Islet of Langerhans (tissue), 1 donor: ENCODE measurements around the gene RANBP3.
"Not testable (repeated sequence)": the region's sequence is repeated elsewhere in the genome, so short reads cannot be mapped to it uniquely, and the experiment has no call there.

Source experiments
- FAIRE-seq: peaks from one replicate; lab custom pipeline; 2011; peaks lifted over from hg19 to GRCh38; lab: Jason Lieb, UNC

Gene RANBP3

DNA sequence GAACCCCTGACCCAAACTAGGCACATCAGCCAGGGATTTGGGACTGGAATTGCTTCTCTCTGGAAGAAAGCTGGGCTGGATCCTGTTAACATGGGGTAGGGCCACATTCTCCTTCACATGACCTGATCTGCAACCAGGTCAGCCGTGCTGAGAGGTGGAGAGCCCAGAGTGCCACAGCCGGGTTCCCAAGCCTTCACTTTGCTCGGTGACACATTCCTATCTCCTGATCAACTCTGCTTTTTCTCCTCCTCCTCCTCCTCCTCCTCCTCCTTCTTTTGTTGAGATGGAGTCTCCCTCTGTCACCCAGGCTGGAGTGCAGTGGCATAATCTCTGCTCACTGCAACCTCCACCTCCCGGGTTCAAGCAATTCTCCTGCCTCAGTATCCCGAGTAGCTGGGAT, 7.9 kb upstream of the RANBP3 start:
- FAIRE-seq = not testable (repeated sequence)

DNA sequence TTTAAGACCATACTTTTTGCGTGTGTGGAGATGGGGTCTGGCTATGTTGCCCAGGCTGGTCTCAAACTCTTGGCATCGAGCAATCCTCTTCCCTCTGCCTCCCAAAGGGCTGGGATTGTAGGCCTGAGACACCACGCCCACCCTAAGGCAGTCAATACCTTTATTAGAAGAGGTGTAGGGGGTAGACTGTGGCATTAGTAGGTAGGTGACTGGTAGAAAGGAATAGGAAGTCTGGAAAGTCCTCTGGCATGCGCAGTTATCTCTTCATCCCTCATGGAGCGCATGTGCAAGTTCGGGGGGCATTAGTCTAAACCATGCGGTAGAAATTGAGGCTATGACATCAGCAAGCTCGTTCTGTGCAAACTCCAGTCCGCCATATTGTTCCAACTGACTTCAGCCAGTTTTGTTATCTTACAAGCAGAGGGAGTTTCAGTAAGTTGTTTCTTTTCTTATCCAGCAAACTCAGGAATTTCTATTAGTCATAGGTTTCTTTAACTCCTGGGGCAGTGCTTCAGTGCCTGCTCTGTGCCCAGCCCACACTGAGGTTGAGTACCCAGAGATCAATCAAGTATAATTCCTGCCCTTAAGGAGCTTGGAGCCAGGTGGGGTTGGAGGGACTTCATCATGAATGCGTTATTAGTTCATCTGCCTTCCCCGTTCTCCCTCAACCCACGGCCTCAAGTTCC, 7.3 kb upstream of the RANBP3 start:
- no peak for FAIRE-seq

GRCh38 chr19:5984600-5984999, 6.7 kb upstream of the RANBP3 start:
- no peak for FAIRE-seq

DNA sequence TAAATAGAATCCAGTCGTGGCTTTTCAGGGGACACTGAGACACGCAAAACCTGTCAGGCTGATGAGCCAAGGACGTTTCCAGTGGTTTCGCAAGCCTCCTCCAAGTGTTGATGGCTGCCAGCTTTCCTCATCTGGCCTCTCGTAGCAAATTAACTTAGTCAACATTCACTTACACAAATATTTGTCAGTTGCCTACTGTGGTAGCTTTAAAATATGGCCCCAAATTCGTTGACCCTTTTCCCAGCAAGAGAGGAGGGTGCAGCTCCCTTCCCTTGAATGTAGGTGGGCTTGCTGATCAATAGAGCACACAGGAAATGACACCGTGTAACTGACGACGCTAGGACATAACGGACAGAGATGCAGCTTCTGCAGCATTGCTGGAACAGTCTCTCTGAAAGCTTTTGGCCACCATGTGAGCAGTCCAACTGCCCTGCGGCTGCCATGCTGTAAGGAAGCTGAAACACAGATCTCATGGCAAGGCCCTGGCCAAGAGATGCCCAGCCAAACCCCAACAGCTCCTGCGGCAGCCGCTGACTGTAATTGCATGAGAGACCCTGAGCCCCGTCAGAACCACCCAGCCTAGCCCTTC, 5.5 kb upstream of the RANBP3 start:
- no peak for FAIRE-seq

GRCh38 chr19:5978606-5979552, 939 bp upstream of the RANBP3 start:
- FAIRE-seq = no peak

- no peak for FAIRE-seq
Observed at GRCh38 chr19:5977222-5977784, 637 bp downstream of the RANBP3 start.

- FAIRE-seq = no peak
Observed at GRCh38 chr19:5976768-5977167, 1.2 kb downstream of the RANBP3 start.

GRCh38 chr19:5975388-5975728, 2.6 kb downstream of the RANBP3 start:
- no peak for FAIRE-seq

GRCh38 chr19:5974721-5975387, 3.1 kb downstream of the RANBP3 start:
- FAIRE-seq = no peak

DNA sequence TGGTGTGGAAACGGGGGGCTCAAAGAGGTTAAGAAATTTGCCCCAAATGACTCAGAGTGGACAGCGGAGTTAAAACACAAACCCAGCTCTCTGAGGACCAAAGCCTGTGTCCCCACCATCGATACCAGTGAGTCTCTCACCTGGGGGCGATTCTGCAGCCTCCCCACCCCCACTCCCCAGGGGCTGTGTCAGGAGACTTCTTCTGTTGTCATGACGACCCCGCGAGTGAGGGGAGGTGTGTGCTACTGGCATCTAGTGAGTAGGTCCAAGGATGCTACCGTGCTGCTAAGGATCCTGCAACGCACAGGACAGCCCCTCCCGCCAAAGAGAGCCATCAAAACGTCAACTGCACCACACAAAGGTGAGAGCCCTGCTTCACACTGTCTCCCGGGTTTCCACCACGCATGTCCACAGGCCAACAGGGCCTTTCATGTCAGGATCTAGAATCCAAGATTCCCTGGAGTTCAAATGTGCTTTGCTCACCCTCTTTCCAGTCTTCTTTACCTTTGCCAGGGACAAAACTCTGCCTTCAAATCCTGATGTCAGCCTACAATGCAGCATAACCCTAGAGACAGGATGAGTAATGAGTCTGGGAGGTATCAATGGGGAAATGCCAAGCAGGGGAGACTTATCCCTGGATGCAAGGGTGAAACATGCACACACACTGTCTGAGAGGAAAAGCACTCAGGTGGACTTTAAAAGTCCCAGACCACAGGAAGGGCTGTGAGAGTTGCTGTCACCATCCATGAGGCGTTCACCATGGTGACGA, 3.9 kb downstream of the RANBP3 start:
- FAIRE-seq = no peak

DNA sequence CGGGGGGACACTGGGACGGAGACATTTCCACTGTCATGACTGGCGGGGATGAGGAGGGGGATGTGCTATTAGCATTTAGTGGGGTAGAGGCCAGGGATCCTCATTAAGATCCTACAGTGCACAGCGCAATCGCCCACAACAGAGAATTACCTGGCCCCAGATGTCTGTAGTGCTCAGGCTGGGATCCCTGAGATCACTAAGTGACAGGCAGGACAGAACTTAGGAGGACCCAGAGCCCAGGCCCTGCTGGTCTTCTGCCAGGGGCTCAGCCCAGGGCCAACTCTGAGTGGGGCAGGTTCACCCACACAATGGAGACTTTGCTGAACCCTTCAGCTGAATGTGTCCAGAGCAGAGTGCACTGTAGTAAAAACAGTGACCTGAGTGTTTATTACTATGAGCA, 4.6 kb downstream of the RANBP3 start:
- no peak for FAIRE-seq

GRCh38 chr19:5972355-5972731, 5.6 kb downstream of the RANBP3 start:
- FAIRE-seq = no peak

DNA sequence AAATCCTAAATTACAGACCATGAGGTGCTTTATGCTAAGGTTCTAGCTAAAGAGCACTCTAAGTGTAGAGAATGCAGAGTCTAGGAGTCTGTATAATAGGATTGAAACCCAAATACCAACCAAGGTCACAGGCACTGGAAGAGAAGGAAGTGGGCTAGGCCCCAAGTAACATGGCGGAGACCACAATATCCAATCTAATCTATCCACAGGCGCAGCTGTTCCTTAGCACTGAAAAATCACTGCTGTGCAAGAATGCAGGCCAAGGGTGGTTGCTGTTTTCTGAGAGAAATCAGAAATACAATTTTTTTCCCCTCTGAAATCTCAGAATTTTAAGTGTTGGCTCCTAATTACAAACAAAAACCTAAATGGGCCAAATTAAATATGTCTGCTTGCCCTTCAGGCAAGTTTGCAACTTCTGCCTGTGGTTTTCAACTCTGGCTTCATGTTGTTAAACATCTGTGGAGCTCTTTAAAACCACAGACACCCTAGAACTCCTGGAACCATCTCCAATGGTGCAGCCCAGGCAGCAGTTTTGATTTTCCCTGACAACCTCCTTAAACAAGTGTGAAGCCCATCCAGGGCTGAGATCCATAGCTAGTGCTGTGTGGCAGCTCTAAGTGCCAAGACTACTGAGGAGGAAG, 6.1 kb downstream of the RANBP3 start:
- no peak for FAIRE-seq

- FAIRE-seq = no peak
Observed at GRCh38 chr19:5969476-5969875, 8.5 kb downstream of the RANBP3 start.

GRCh38 chr19:5968431-5969373, 9.2 kb downstream of the RANBP3 start:
- FAIRE-seq = peak; percentile 60

DNA sequence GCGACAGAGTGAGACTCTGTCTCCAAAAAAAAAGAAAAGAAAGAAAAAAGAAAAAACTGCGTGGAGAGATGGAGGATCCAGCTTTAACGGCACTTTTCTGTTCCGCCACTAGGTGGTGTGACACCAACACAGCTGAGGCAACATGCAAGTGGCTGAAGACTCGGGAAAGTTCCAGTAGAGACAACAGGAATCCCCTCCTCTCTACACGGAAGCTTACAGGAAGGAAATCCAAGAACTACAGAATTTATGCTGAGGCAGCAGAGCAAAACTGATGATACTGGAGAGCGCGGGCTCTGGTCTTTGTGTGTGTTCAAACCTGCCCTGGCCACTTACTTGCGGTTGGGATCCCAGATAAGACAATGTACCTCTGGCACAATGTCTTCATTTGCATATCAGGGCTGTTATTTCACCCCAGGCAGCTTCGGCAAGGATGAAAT, 9.9 kb downstream of the RANBP3 start:
- FAIRE-seq = peak; percentile 90

- no peak for FAIRE-seq
Observed at GRCh38 chr19:5967571-5967970, 10.4 kb downstream of the RANBP3 start.

GRCh38 chr19:5966941-5967340, 11.0 kb downstream of the RANBP3 start:
- FAIRE-seq = peak; percentile 94

GRCh38 chr19:5966215-5966614, 11.7 kb downstream of the RANBP3 start:
- FAIRE-seq = no peak
